MM.1S (cell line): Measurements from ENCODE around the gene HECTD4.

Experiments
- DNase-seq: peaks from one replicate; pipeline ENCODE4 v3.0.0-alpha.2; 2015
- H2AFZ ChIP-seq: fragments of 300-600 bp; sonication (generic); 2 replicates; pipeline ENCODE4 v1.6.0; 2016; ENCODE audit warnings: antibody characterized with exemption, low read length
- H3F3A ChIP-seq: fragments of 300-600 bp; sonication (generic); 2 replicates; pipeline ENCODE4 v1.6.1; 2016; ENCODE audit warnings: mild to moderate bottlenecking, antibody characterized with exemption, low read length, moderate library complexity, mixed read lengths; ENCODE audit not compliant: insufficient read depth
- H3K27ac ChIP-seq: fragments of 300-600 bp; sonication (generic); 2 replicates; pipeline ENCODE4 v1.5.1; 2016; ENCODE audit warnings: mild to moderate bottlenecking, low read length
- H3K27me3 ChIP-seq: fragments of 300-600 bp; sonication (generic); replicated peaks from 2 replicates; pipeline ENCODE4 v1.6.0; 2016; ENCODE audit warnings: low read length; ENCODE audit not compliant: insufficient read depth
- H3K36me3 ChIP-seq: fragments of 300-600 bp; sonication (generic); replicated peaks from 2 replicates; pipeline ENCODE4 v1.6.1; 2016; ENCODE audit warnings: mild to moderate bottlenecking, low read length, mixed read lengths; ENCODE audit not compliant: insufficient read depth
- H3K4me1 ChIP-seq: fragments of 300-600 bp; sonication (generic); 2 replicates; pipeline ENCODE4 v1.6.1; 2016; ENCODE audit warnings: low read length, mixed read lengths
- H3K4me2 ChIP-seq: fragments of 300-600 bp; sonication (generic); 2 replicates; pipeline ENCODE4 v1.6.0; 2016; ENCODE audit warnings: low read depth, low read length
- H3K4me3 ChIP-seq: fragments of 300-600 bp; sonication (generic); 2 replicates; pipeline ENCODE4 v1.5.1; 2016; ENCODE audit warnings: low read length, mixed read lengths
- H3K79me2 ChIP-seq: fragments of 300-600 bp; sonication (generic); 2 replicates; pipeline ENCODE4 v1.6.1; 2016; ENCODE audit warnings: mixed run types, low read length, mixed read lengths
- H3K9ac ChIP-seq: fragments of 300-600 bp; sonication (generic); 2 replicates; pipeline ENCODE4 v1.6.1; 2016; ENCODE audit warnings: low read length, mixed read lengths
- H3K9me2 ChIP-seq: fragments of 300-600 bp; sonication (generic); replicated peaks from 2 replicates; pipeline ENCODE4 v1.6.1; 2016; ENCODE audit warnings: mild to moderate bottlenecking, low read length, mixed read lengths; ENCODE audit not compliant: insufficient read depth
- H3K9me3 ChIP-seq: fragments of 300-600 bp; sonication (generic); replicated peaks from 2 replicates; pipeline ENCODE4 v1.6.1; 2016; ENCODE audit warnings: mild to moderate bottlenecking, low read length, mixed read lengths; ENCODE audit not compliant: insufficient read depth
- H4K20me1 ChIP-seq: fragments of 300-600 bp; sonication (generic); 2 replicates; pipeline ENCODE4 v1.6.1; 2016; ENCODE audit warnings: mild to moderate bottlenecking, low read length, moderate library complexity, mixed read lengths; ENCODE audit not compliant: insufficient read depth
- CTCF ChIP-seq: fragments of 300-600 bp; sonication (generic); IDR thresholded peaks from 2 replicates; pipeline ENCODE4 v1.5.1; 2016; ENCODE audit warnings: antibody characterized with exemption, low read length, mixed read lengths
- EZH2 ChIP-seq: fragments of 300-600 bp; sonication (generic); optimal IDR thresholded peaks from 2 replicates; pipeline ENCODE3; 2017; ENCODE audit warnings: low read depth, mild to moderate bottlenecking, antibody characterized with exemption, low read length, mixed read lengths
- EZH2phosphoT487 ChIP-seq: fragments of 300-600 bp; sonication (generic); IDR thresholded peaks from 2 replicates; pipeline ENCODE4 v1.6.1; 2018; ENCODE audit warnings: antibody characterized with exemption, low read length

Gene HECTD4

GRCh38 chr12:112353393-112353792 is 28.8 kb downstream of the HECTD4 start:
- Histone ChIP-seq H3K9me2 (no peaks in the 10 kb centered on the region), H3K4me3 (no peak overlapping the region), H3K27me3 (no peaks in the 10 kb centered on the region), H3K27ac (no peak overlapping the region), H4K20me1 (no peaks in the 10 kb centered on the region), H3K9ac (no peak overlapping the region), H3F3A (no peaks in the 10 kb centered on the region), H3K4me1 (no peaks in the 10 kb centered on the region), H3K79me2 (peaks cover 7% of the 10 kb centered on the region), H2AFZ (no peak overlapping the region), H3K36me3 (no peaks in the 10 kb centered on the region), H3K9me3 (no peaks in the 10 kb centered on the region), H3K4me2 (no peak overlapping the region)
- TF ChIP-seq EZH2 (no peak), EZH2phosphoT487 (no peak), CTCF (no peak)
- DNase-seq = no peak

GRCh38 chr12:112352921-112353320 is 29.3 kb downstream of the HECTD4 start:
- Histone ChIP-seq H3K4me2 (no peak overlapping the region), H3K9ac (no peak overlapping the region), H3K4me1 (no peaks in the 10 kb centered on the region), H2AFZ (no peak overlapping the region), H3K27me3 (no peaks in the 10 kb centered on the region), H3K79me2 (peaks cover 7% of the 10 kb centered on the region), H3K36me3 (no peaks in the 10 kb centered on the region), H3K4me3 (no peak overlapping the region), H3K9me2 (no peaks in the 10 kb centered on the region), H3F3A (no peaks in the 10 kb centered on the region), H4K20me1 (no peaks in the 10 kb centered on the region), H3K27ac (no peak overlapping the region), H3K9me3 (no peaks in the 10 kb centered on the region)
- no peak for DNase-seq
- TF ChIP-seq EZH2phosphoT487 (no peak), CTCF (no peak), EZH2 (no peak)

GRCh38 chr12:112350593-112351592 is 31.3 kb downstream of the HECTD4 start:
- no peak overlapping the region for H3K9ac ChIP-seq
- H3K4me1 ChIP-seq = no peaks in the 10 kb centered on the region
- no peak for DNase-seq
- no peak overlapping the region for H3K4me3 ChIP-seq
- H3K9me2 ChIP-seq = no peaks in the 10 kb centered on the region
- H3K79me2 ChIP-seq = peaks cover 19% of the 10 kb centered on the region
- H3K36me3 ChIP-seq = no peaks in the 10 kb centered on the region
- no peaks in the 10 kb centered on the region for H3K9me3 ChIP-seq
- no peaks in the 10 kb centered on the region for H3F3A ChIP-seq
- TF ChIP-seq CTCF (no peak), EZH2phosphoT487 (no peak), EZH2 (no peak)
- no peak overlapping the region for H3K4me2 ChIP-seq
- no peak overlapping the region for H2AFZ ChIP-seq
- no peak overlapping the region for H3K27ac ChIP-seq
- H4K20me1 ChIP-seq = no peaks in the 10 kb centered on the region
- H3K27me3 ChIP-seq = no peaks in the 10 kb centered on the region
